Stimulated activated CD8-positive, alpha-beta memory T cell treated with anti-CD3 and anti-CD28 coated beads, Interleukin-2, amount 100 ng/mL, for 48 hours (primary cell): ENCODE data around the gene HDAC4.

Experiments
- DNase-seq, 2 donors: peaks; one replicate each; pipeline ENCODE4 v3.0.0-alpha.2; 2020; ENCODE audit warnings: low read depth in 2 of 2

Gene HDAC4

GRCh38 chr2:239067196-239067865 lies 333.5 kb downstream of the HDAC4 start:
- DNase-seq: no peak

- no peak for DNase-seq
Observed at GRCh38 chr2:239066597-239066996, 334.2 kb downstream of the HDAC4 start.

DNA sequence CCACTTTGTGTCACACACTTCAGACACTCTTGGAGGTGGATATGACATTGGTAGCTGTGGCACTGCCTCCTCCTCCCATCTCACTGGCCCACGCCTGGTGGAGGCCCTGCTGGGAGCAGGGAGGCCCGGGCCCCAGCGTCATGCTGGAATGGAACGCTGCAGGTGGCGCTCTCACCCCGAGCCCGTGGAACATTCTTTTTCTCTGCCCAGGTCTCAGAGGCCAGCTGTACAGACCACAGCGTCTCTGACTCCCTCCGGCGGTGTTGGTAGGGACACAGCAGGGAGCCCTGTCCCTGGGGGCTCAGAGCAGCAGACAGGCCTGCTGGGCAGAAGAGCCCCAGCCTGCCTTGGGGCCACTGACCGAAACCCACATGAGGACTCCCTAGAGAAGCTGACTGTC lies 334.9 kb downstream of the HDAC4 start:
- DNase-seq: no peak

DNA sequence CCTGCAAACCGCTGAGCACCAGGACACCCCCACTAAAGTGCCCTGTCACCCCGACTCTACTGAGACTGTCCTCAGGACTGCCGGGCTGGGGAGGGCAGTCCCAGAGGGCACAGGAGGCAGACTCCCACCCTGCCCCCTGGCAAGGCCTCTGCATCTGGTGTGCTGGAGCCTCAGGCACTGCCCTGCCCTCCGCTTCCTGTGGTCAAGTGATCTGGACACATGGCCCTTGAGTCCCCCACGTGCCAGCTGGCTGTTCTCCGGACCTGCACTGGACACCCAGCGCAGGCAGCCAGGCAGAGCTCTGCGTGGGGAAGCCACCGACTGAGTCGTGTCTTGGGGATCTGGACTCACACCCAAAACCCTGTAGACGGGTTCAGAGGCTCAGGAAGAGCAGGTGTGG lies 335.3 kb downstream of the HDAC4 start:
- no peak for DNase-seq

DNA sequence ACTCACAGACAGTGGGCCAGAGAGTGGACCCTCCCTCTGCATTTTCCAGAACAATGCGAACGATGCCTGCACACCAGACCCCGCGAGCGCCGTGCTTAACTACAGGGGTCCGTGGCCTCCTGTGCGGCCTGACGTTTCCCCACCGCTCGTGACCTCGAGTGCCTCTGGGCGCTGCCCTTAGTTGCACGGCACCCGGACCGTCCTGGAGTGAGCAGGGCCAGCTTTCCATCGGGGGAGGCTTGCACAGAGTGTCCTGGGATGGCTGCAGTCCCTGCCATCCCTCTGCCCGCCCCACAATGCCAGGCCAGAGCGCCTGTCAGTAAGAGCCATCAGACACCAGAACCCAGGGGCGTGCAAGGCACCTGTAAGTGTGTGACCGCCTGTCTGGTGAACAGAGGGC lies 335.9 kb downstream of the HDAC4 start:
- no peak for DNase-seq

DNA sequence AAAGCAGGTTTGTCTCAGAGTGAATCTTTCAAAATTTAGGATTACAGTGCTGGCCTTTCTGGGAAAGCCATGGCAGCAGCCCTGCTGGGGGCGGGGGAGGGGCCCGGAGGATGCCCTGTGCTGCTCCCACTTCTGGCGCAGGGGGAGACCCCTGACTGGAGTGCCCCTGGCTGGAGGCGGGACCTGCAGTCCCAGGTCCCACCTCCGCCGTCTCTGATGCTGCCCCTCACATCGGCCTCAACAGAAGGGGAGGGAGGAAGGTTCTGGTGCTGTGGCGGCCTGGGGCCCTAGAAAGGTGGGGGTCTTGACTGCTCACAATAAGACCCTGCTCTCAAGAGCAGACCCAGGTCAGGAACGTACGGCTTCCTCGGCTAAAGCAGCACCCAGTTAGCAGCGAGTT lies 336.6 kb downstream of the HDAC4 start:
- DNase-seq: no peak

GRCh38 chr2:239062743-239063142 lies 338.1 kb downstream of the HDAC4 start:
- no peak for DNase-seq

- no peak for DNase-seq
Observed at GRCh38 chr2:239061824-239062570, 338.8 kb downstream of the HDAC4 start.

DNA sequence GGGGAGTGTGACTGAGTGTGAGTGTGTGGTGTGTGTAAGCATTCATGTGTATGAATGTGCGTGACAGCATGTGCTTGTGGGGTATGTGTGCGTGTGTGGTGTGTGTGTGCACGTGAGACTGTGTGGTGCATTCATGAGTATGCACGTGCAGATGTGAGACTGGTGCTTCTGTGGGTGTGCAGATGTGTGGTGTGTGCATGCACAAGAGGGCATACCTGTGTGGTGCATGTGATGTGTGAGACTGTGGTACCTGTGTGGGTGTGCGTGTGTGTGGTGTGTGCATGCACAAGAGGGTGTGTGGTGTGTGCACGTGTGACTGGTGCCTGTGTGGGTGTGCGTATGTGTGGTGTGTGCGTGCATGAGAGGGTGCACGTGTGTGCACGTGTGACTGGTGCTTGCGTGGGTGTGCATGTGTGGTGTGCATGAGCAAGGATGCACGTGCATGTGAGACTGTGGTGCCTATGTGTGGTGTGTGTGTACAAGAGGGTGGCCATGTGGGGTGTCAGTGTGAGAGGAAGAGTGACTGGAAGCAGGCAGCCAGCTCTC lies 339.6 kb downstream of the HDAC4 start:
- DNase-seq: no peak

DNA sequence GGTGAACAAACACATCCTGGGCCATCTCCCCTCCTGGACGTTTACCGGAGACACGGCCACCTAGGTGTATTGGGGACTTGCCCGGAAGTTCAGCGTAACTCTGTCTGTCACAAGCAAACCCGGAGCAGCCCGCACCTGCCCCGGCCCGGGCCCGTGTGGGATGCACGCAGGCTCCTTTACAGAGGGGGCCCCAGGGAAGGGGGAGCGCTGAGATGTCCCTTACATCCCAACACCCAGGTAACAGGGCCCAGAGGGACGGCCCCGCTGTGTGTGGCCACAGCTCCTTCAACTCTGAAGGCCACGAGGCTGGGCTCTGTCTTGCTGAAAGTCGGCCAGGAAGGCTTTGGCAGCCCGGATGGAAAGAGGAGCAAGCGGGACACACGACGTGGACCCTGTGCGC lies 340.1 kb downstream of the HDAC4 start:
- DNase-seq: no peak

GRCh38 chr2:239059854-239060253 lies 341.0 kb downstream of the HDAC4 start:
- no peak for DNase-seq

DNA sequence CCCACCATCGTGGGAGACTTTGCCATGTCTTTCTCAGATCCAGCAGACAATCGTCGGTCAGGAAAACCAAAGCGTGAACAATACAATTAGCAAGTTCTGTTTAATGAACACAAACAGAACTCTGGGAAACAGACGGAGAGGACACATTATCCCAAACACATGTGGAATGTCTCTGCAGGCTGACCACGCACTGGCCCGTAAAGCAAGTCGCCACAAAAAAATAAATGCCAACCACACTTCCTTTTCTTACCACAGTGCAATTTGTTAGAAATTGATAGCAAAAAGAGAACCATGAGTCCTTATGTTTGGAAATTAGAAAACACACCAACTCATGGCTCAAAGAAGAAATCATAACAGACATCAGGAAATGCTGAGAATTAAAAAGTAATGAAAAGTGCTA lies 342.1 kb downstream of the HDAC4 start:
- no peak for DNase-seq

DNA sequence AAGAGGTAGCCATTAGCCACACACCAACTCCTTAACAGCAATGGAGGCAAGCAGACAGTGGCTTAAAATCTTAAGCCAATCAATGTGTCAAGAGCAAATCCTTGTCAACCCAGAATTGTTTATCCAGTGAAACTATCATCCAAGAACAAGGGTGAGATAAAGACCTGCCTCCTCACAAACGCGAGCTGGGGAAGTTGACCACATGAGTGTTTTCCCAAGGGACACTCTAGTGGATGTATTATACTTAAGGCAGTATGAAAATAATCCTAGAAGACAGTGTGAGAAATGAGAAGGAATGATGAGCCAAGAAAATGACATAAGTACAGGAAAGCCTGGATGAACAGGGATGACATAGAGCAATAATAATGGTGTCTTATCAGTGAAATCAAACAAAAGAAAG lies 343.3 kb downstream of the HDAC4 start:
- no peak for DNase-seq

- DNase-seq: no peak
Observed at GRCh38 chr2:239056611-239057010, 344.2 kb downstream of the HDAC4 start.

GRCh38 chr2:239055756-239056493 lies 344.9 kb downstream of the HDAC4 start:
- DNase-seq: no peak

- DNase-seq: no peak
Observed at GRCh38 chr2:239054921-239055320, 345.9 kb downstream of the HDAC4 start.

GRCh38 chr2:239053801-239054503 lies 346.9 kb downstream of the HDAC4 start:
- DNase-seq: no peak

GRCh38 chr2:239052798-239053665 lies 347.8 kb downstream of the HDAC4 start:
- DNase-seq: no peak

- no peak for DNase-seq
Observed at GRCh38 chr2:239051891-239052445, 348.9 kb downstream of the HDAC4 start.

- no peak for DNase-seq
Observed at GRCh38 chr2:239050252-239050649, 350.6 kb downstream of the HDAC4 start.
